CD14-positive monocyte (primary cell): ENCODE results near the gene RNF215. TPM values are rescaled to one million over a fixed set of nuclear protein-coding genes. Genes with fewer than 3 reads are reported as not detected.

Experiments used
- DNase-seq, 3 donors: peaks; one replicate each; pipeline ENCODE4 v3.0.0-alpha.2; 2011 to 2022
- H2AFZ ChIP-seq: 2 replicates; pipeline ENCODE4 v1.6.0; 2012; ENCODE audit warnings: mild to moderate bottlenecking, low read depth, low read length, inconsistent platforms; ENCODE audit not compliant: insufficient read depth, poor library complexity, severe bottlenecking
- H3K27ac ChIP-seq, 2 donors: 1 replicate in 1 of 2; 2 replicates in 1 of 2; pipeline ENCODE4 v1.5.1; 2012 to 2013; ENCODE audit warnings: low read length in 2 of 2, control low read depth in 1 of 2, inconsistent platforms in 1 of 2, low read depth in 1 of 2, mild to moderate bottlenecking in 1 of 2
- H3K27me3 ChIP-seq, 2 donors: one replicate each; pipeline versions ENCODE4 v1.6.0 to v1.6.1; 2011 to 2013; ENCODE audit warnings: low read length in 2 of 2; ENCODE audit not compliant: control insufficient read depth in 2 of 2, insufficient read depth in 2 of 2
- H3K36me3 ChIP-seq, 2 donors: replicated peaks in 1 of 2; 1 replicate in 1 of 2; 2 replicates in 1 of 2; pipeline versions ENCODE4 v1.5.1 to v1.6.1; 2012 to 2013; ENCODE audit warnings: low read length in 2 of 2, control low read depth in 1 of 2, inconsistent platforms in 1 of 2, mild to moderate bottlenecking in 1 of 2; ENCODE audit not compliant: insufficient read depth in 2 of 2, control insufficient read depth in 1 of 2
- H3K4me1 ChIP-seq, 2 donors: 1 replicate in 1 of 2; 2 replicates in 1 of 2; pipeline versions ENCODE4 v1.5.1 to v1.6.1; 2012 to 2013; ENCODE audit warnings: low read length in 2 of 2, control low read depth in 1 of 2, inconsistent platforms in 1 of 2, mild to moderate bottlenecking in 1 of 2, moderate library complexity in 1 of 2; ENCODE audit not compliant: insufficient read depth in 2 of 2, control insufficient read depth in 1 of 2
- H3K4me2 ChIP-seq: replicated peaks from 2 replicates; pipeline ENCODE3; 2012; ENCODE audit warnings: low read length, moderate library complexity, mild to moderate bottlenecking; ENCODE audit not compliant: poor library complexity, severe bottlenecking; ENCODE audit errors: extremely low read depth
- H3K4me3 ChIP-seq, 3 experiments: fragments of 200-600 bp in 1 of 3; sonication (generic) in 1 of 3; replicated peaks in 1 of 3; 1 replicate in 2 of 3; 2 replicates in 1 of 3; pipeline ENCODE4 v1.5.1; 2011 to 2013; ENCODE audit warnings: low read length in 3 of 3, mild to moderate bottlenecking in 3 of 3, control low read depth in 2 of 3, low read depth in 2 of 3, inconsistent platforms in 1 of 3, moderate library complexity in 1 of 3
- H3K79me2 ChIP-seq: 2 replicates; pipeline ENCODE4 v1.6.0; 2012; ENCODE audit warnings: mild to moderate bottlenecking, control low read depth, inconsistent platforms, low read length, moderate library complexity; ENCODE audit not compliant: insufficient read depth
- H3K9ac ChIP-seq: 2 replicates; pipeline ENCODE4 v1.6.0; 2017; ENCODE audit warnings: low read length, mild to moderate bottlenecking; ENCODE audit not compliant: insufficient read depth, poor library complexity, severe bottlenecking
- H3K9me3 ChIP-seq, 2 donors: replicated peaks in 1 of 2; 1 replicate in 1 of 2; 2 replicates in 1 of 2; pipeline versions ENCODE4 v1.5.1 to v1.6.1; 2012 to 2013; ENCODE audit warnings: low read length in 2 of 2, control low read depth in 1 of 2; ENCODE audit not compliant: control insufficient read depth in 1 of 2, insufficient read depth in 1 of 2
- H4K20me1 ChIP-seq: 2 replicates; pipeline ENCODE4 v1.6.0; 2012; ENCODE audit warnings: mild to moderate bottlenecking, low read length, control low read depth, moderate library complexity; ENCODE audit not compliant: insufficient read depth
- H3K27ac Mint-ChIP-seq, 7 donors: one replicate each; pipeline ENCODE4 v1.8.0; 2020; ENCODE audit warnings: mild to moderate bottlenecking in 7 of 7, mixed read lengths in 7 of 7, moderate library complexity in 6 of 7, inconsistent platforms in 2 of 7
- H3K27me3 Mint-ChIP-seq, 3 donors: one replicate each; pipeline ENCODE4 v1.8.0; 2021 to 2022; ENCODE audit warnings: low read depth in 3 of 3, mild to moderate bottlenecking in 3 of 3, mixed read lengths in 3 of 3, moderate library complexity in 3 of 3, inconsistent platforms in 1 of 3
- H3K36me3 Mint-ChIP-seq, 2 donors: one replicate each; pipeline ENCODE4 v1.8.0; 2020; ENCODE audit warnings: mixed read lengths in 2 of 2, inconsistent platforms in 1 of 2, mild to moderate bottlenecking in 1 of 2
- H3K4me1 Mint-ChIP-seq: one replicate; pipeline ENCODE4 v1.8.0; 2020; ENCODE audit warnings: mild to moderate bottlenecking, mixed read lengths
- H3K4me3 Mint-ChIP-seq, 2 donors: one replicate each; pipeline ENCODE4 v1.8.0; 2020; ENCODE audit warnings: mild to moderate bottlenecking in 2 of 2, mixed read lengths in 2 of 2, moderate library complexity in 1 of 2
- H3K9me3 Mint-ChIP-seq, 7 donors: one replicate each; pipeline ENCODE4 v1.8.0; 2020 to 2022; ENCODE audit warnings: mixed read lengths in 7 of 7, mild to moderate bottlenecking in 6 of 7, moderate library complexity in 6 of 7, inconsistent platforms in 2 of 7
- WGBS: methylation state at CpG from one replicate; pipeline ENCODE4 v1.1.5; 2013; ENCODE audit warnings: missing lambda C conversion rate; ENCODE audit not compliant: insufficient coverage; 5-methylcytosine and 5-hydroxymethylcytosine counted together
- intact Hi-C, 2 donors: fragments of 100-400 bp; cut with micrococcal nuclease; formaldehyde crosslinking; loops; one replicate each; pipeline versions ENCODE4 v1.15.0 to v1.15.1; 2023
- polyA plus RNA-seq, 3 donors: library from polyadenylated mRNA; depleted of rRNA in 1 of 3; unstranded in 2 of 3; stranded (reverse) in 1 of 3; fragments of 300-500 nt in 2 of 3; fragments of >200 nt in 1 of 3; fragmentation: Illumina TruSeq in 2 of 3; gene quantifications; 1 replicate in 2 of 3; 2 replicates in 1 of 3; pipeline ENCODE4 v1.2.3, GENCODE V29; 2012 to 2021
- TF ChIP-seq, protein P1 (sequence below): fragments of 200-600 bp; IDR thresholded peaks from one replicate; pipeline ENCODE4 v1.8.0; 2022; ENCODE audit warnings: antibody characterized with exemption, mild to moderate bottlenecking

Gene RNF215
- polyA plus RNA-seq, 3 donors: 0.26 to 12.2 (median 0.42) TPM

- H3K4me1 Mint-ChIP-seq: peaks cover 11% of the 10 kb centered on the region
- Histone ChIP-seq H3K9me3 (peaks cover 0 to 8% of the 10 kb centered on the region in 2 donors), H2AFZ (no peak overlapping the region), H3K27ac (no peak overlapping the region), H3K4me3 (no peak overlapping the region), H3K27me3 (peaks cover 33 to 49% of the 10 kb centered on the region in 2 donors), H3K4me2 (no peak overlapping the region), H3K4me1 (peaks cover 5 to 9% of the 10 kb centered on the region in 2 donors), H3K79me2 (no peaks in the 10 kb centered on the region), H3K36me3 (no peaks in the 10 kb centered on the region), H3K9ac (no peak overlapping the region), H4K20me1 (no peaks in the 10 kb centered on the region)
- H3K4me3 Mint-ChIP-seq: peak overlapping the region in 1 of 2 donors; percentile 80
- H3K9me3 Mint-ChIP-seq: peaks cover 0 to 11% (median 0%) of the 10 kb centered on the region in 7 donors
- H3K27ac Mint-ChIP-seq: peak overlapping the region in 1 of 7 donors; percentile 53
- intact Hi-C loops: no loop called here
- DNase-seq: no peak
- WGBS: 82% methylated on average over 17 of the region's 25 CpGs
- TF ChIP-seq, protein P1, sequence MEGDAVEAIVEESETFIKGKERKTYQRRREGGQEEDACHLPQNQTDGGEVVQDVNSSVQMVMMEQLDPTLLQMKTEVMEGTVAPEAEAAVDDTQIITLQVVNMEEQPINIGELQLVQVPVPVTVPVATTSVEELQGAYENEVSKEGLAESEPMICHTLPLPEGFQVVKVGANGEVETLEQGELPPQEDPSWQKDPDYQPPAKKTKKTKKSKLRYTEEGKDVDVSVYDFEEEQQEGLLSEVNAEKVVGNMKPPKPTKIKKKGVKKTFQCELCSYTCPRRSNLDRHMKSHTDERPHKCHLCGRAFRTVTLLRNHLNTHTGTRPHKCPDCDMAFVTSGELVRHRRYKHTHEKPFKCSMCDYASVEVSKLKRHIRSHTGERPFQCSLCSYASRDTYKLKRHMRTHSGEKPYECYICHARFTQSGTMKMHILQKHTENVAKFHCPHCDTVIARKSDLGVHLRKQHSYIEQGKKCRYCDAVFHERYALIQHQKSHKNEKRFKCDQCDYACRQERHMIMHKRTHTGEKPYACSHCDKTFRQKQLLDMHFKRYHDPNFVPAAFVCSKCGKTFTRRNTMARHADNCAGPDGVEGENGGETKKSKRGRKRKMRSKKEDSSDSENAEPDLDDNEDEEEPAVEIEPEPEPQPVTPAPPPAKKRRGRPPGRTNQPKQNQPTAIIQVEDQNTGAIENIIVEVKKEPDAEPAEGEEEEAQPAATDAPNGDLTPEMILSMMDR: no peak
- peaks cover 48 to 66% (median 54%) of the 10 kb centered on the region in 3 donors for H3K27me3 Mint-ChIP-seq
- peaks cover 2 to 3% of the 10 kb centered on the region in 2 donors for H3K36me3 Mint-ChIP-seq
Observed at GRCh38 chr22:30398685-30399680, 11.8 kb upstream of the RNF215 start.

DNA sequence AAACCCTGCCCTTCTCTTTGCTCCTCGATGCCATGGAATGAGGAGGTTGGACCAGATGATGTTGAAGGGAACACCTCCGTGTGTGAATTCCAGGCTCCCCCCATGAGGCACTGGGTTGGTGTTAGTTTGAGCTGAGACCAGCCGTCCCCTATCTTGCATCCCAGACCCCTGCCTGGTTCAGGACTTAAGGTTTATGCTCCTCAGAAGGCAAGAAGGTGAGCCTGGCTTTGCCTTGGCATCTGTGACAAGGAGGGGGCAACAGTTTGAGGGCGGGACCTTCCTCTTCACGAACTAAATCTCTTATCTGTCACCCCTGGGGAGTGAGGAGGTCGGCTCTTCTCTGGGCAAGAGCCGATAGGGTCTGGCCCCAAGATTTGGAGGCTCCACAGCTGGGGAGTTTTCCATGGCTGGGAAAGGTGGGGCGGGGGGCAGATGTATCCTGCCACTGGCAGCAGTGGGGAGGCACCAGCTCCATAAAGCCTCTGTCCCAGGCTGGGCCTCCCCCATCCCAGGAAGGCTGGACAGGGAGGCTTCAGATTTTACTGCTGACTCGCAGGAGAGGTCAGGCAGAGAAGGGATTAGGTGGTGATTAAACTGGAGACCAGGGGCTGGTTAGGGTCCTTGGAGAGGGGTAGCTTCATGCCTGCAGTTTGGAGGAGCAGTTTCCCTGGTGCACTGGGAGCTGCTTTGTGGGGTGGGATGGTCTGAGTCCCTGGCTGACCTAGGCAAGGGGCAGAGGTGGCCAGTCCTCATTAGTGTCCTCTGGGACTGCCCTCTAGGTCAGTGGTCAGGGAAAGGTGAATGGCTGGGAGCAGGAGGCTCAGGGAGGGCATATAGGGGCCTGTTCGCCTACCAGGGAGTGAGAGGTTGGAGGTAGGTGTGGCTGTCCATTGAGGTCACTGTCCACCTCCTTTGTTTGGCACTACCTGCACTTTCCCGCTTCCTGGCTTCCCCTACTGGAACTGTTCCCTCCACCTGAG, 10.7 kb upstream of the RNF215 start:
- 21% methylated on average over 4 of the region's 11 CpGs for WGBS
- Histone ChIP-seq H3K4me1 (peaks cover 5 to 9% of the 10 kb centered on the region in 2 donors), H3K27ac (no peak overlapping the region), H3K4me2 (no peak overlapping the region), H2AFZ (no peak overlapping the region), H3K27me3 (peaks cover 33 to 49% of the 10 kb centered on the region in 2 donors), H3K79me2 (no peaks in the 10 kb centered on the region), H3K4me3 (no peak overlapping the region), H4K20me1 (no peaks in the 10 kb centered on the region), H3K9me3 (peaks cover 0 to 8% of the 10 kb centered on the region in 2 donors), H3K36me3 (no peaks in the 10 kb centered on the region), H3K9ac (no peak overlapping the region)
- H3K9me3 Mint-ChIP-seq: peaks cover 0 to 11% (median 0%) of the 10 kb centered on the region in 7 donors
- TF ChIP-seq, protein P1: no peak
- H3K27me3 Mint-ChIP-seq: peaks cover 50 to 65% (median 51%) of the 10 kb centered on the region in 3 donors
- peak overlapping the region; percentile 37 to 80 for H3K4me3 Mint-ChIP-seq
- H3K4me1 Mint-ChIP-seq: peaks cover 11% of the 10 kb centered on the region
- peak overlapping the region in 1 of 7 donors; percentile 14 for H3K27ac Mint-ChIP-seq
- H3K36me3 Mint-ChIP-seq: peaks cover 2 to 3% of the 10 kb centered on the region in 2 donors
- DNase-seq: no peak
- intact Hi-C loops: no loop called here
